HCT116 (cell line): ENCODE results near the gene MAML3. TPM values are rescaled to one million over a fixed set of nuclear protein-coding genes. Genes with fewer than 3 reads are reported as not detected.

Source experiments
- ATAC-seq: fragments of 200-7000 bp; cut with Tn5 transposase; 2 replicates; pipeline ENCODE4 v1.9.1; 2020; ENCODE audit warnings: mild to moderate bottlenecking, moderate library complexity
- BruUV-seq: library from RNA; stranded (reverse); fragments of 400-500 nt; replicated peaks from 2 replicates; lab custom pipeline; 2021; lab: Mats Ljungman, UMichigan
- CTCF ChIA-PET: fragments of 300-600 bp; sonication (Branson Sonifier 250); formaldehyde crosslinking; loops from one replicate; lab custom pipeline; 2021; ENCODE audit warnings: antibody characterized with exemption; lab: Charles Lee
- POLR2A ChIA-PET: fragments of 300-600, 350-600 bp; sonication (Branson Sonifier 250); formaldehyde crosslinking; loops from one replicate; lab custom pipeline; 2021; ENCODE audit warnings: antibody characterized with exemption; lab: Charles Lee
- RAD21 ChIA-PET, 2 experiments: fragments of 300-600 bp; sonication (Branson Sonifier 250); formaldehyde crosslinking; loops; one replicate each; lab custom pipeline; 2023; ENCODE audit warnings: low total read pairs in 2 of 2; ENCODE audit not compliant: uncharacterized antibody in 2 of 2, unreplicated experiment in 2 of 2, low non-redundant PET in 1 of 2; lab: Charles Lee
- DNase-seq: peaks from one replicate; pipeline ENCODE4 v3.0.0-alpha.2; 2010; ENCODE audit warnings: low read depth, low spot score
- H2AFZ ChIP-seq: fragments of 200-600 bp; shearing (Covaris generic), sonication (generic); 2 replicates; pipeline ENCODE4 v1.6.1; 2017; ENCODE audit warnings: low read depth, mixed run types, mixed read lengths, antibody characterized with exemption, low read length; ENCODE audit not compliant: poor library complexity, severe bottlenecking
- H3K27ac ChIP-seq: 2 replicates; pipeline ENCODE4 v1.5.1; 2012; ENCODE audit warnings: low read depth, low read length
- H3K27me3 ChIP-seq: fragments of 200-600 bp; sonication (generic); 2 replicates; pipeline ENCODE4 v1.6.1; 2016; ENCODE audit warnings: mixed run types, low read length, mixed read lengths; ENCODE audit not compliant: insufficient read depth
- H3K36me3 ChIP-seq, 2 experiments: fragments of 200-500 bp in 1 of 2; fragments of 200-600 bp in 1 of 2; sonication (Bioruptor generic) in 1 of 2; sonication (generic) in 1 of 2; 2 replicates each; pipeline versions ENCODE4 v1.5.1 to v1.6.1; 2014 to 2016; ENCODE audit warnings: low read length in 2 of 2, inconsistent platforms in 1 of 2, mixed read lengths in 1 of 2, mixed run types in 1 of 2; ENCODE audit not compliant: insufficient read depth in 2 of 2, control insufficient read depth in 1 of 2
- H3K4me1 ChIP-seq, 2 experiments: fragments of 200-600 bp in 1 of 2; sonication (generic) in 1 of 2; 2 replicates each; pipeline versions ENCODE4 v1.5.1 to v1.6.1; 2012 to 2017; ENCODE audit warnings: low read length in 2 of 2, inconsistent platforms in 1 of 2, mild to moderate bottlenecking in 1 of 2, mixed read lengths in 1 of 2, mixed run types in 1 of 2, moderate library complexity in 1 of 2; ENCODE audit not compliant: insufficient read depth in 2 of 2, control insufficient read depth in 1 of 2
- H3K4me2 ChIP-seq: fragments of 200-600 bp; sonication (generic); 2 replicates; pipeline ENCODE4 v1.6.1; 2017; ENCODE audit warnings: mixed run types, low read length, mixed read lengths
- H3K4me3 ChIP-seq, 2 experiments: fragments of 200-600 bp in 1 of 2; sonication (generic) in 1 of 2; replicated peaks in 1 of 2; 2 replicates each; pipeline ENCODE4 v1.5.1; 2011 to 2016; ENCODE audit warnings: low read length in 2 of 2, control low read depth in 1 of 2, low read depth in 1 of 2, mild to moderate bottlenecking in 1 of 2, mixed read lengths in 1 of 2, mixed run types in 1 of 2
- H3K79me2 ChIP-seq: fragments of 200-600 bp; sonication (generic); 2 replicates; pipeline ENCODE4 v1.6.1; 2017; ENCODE audit warnings: mild to moderate bottlenecking, mixed run types, low read length, moderate library complexity, mixed read lengths; ENCODE audit not compliant: insufficient read depth
- H3K9ac ChIP-seq: fragments of 200-600 bp; sonication (generic); 2 replicates; pipeline ENCODE4 v1.6.1; 2016; ENCODE audit warnings: low read length, mixed read lengths
- H3K9me2 ChIP-seq: fragments of 200-600 bp; sonication (generic), shearing (Covaris generic); 2 replicates; pipeline ENCODE4 v1.6.1; 2017; ENCODE audit warnings: mixed run types, mild to moderate bottlenecking, moderate library complexity; ENCODE audit not compliant: insufficient read depth
- H3K9me3 ChIP-seq, 2 experiments: fragments of 200-500 bp in 1 of 2; fragments of 200-600 bp in 1 of 2; sonication (Bioruptor generic) in 1 of 2; sonication (generic) in 1 of 2; 2 replicates each; pipeline ENCODE4 v1.6.1; 2014 to 2017; ENCODE audit warnings: low read length in 2 of 2, mixed read lengths in 2 of 2, inconsistent platforms in 1 of 2, low read depth in 1 of 2, mild to moderate bottlenecking in 1 of 2, mixed run types in 1 of 2, moderate library complexity in 1 of 2; ENCODE audit not compliant: control insufficient read depth in 1 of 2, insufficient read depth in 1 of 2
- H4K20me1 ChIP-seq: fragments of 200-600 bp; sonication (generic), shearing (Covaris generic); 2 replicates; pipeline ENCODE4 v1.6.1; 2017; ENCODE audit warnings: mixed run types, mild to moderate bottlenecking, moderate library complexity; ENCODE audit not compliant: insufficient read depth
- CBX3 ChIP-seq: IDR thresholded peaks from 2 replicates; pipeline ENCODE4 v1.6.1; 2012; ENCODE audit warnings: low read depth
- ELF1 ChIP-seq: IDR thresholded peaks from 2 replicates; pipeline ENCODE4 v1.6.1; 2012; ENCODE audit warnings: low read depth, borderline replicate concordance
- POLR2A ChIP-seq: IDR thresholded peaks from 2 replicates; pipeline ENCODE4 v1.7.0; 2011; ENCODE audit warnings: borderline replicate concordance; ENCODE audit not compliant: insufficient read depth, insufficient read length; ENCODE audit errors: extremely low read depth
- SIN3A ChIP-seq: IDR thresholded peaks from 2 replicates; pipeline ENCODE4 v1.6.1; 2012; ENCODE audit warnings: low read depth
- SP1 ChIP-seq: IDR thresholded peaks from 2 replicates; pipeline ENCODE4 v1.6.1; 2012; ENCODE audit warnings: low read depth
- intact Hi-C: fragments of 100-400 bp; cut with micrococcal nuclease; formaldehyde crosslinking; loops from 2 replicates; pipeline ENCODE4 v1.10.0; 2022
- total RNA-seq: library from RNA; stranded (reverse); gene quantifications from one replicate; pipeline ENCODE4 v1.2.1, GENCODE V29; 2021; ENCODE audit not compliant: unreplicated experiment
- TF ChIP-seq, protein P1 (sequence below): IDR thresholded peaks from 2 replicates; pipeline ENCODE4 v1.6.1; 2011; ENCODE audit warnings: mild to moderate bottlenecking, low read length, moderate library complexity; ENCODE audit not compliant: insufficient replicate concordance; ENCODE audit errors: extremely low read depth
- TF ChIP-seq, protein P2 (sequence below), 3 experiments: fragments of 200-600 bp in 1 of 3; sonication (generic) in 1 of 3; IDR thresholded peaks in 2 of 3; conservative IDR thresholded peaks in 1 of 3; 2 replicates each; pipeline ENCODE4 v1.5.1; 2012 to 2017; ENCODE audit warnings: low read depth in 2 of 3, low read length in 2 of 3, antibody characterized with exemption in 1 of 3, borderline replicate concordance in 1 of 3, control low read depth in 1 of 3, mild to moderate bottlenecking in 1 of 3, mixed read lengths in 1 of 3, mixed run types in 1 of 3, moderate library complexity in 1 of 3; ENCODE audit not compliant: insufficient read depth in 1 of 3

Gene MAML3
- total RNA-seq, 1 experiment from 2014 or later = 3.1 TPM

GRCh38 chr4:139685180-139685579 is 468.8 kb downstream of the MAML3 start:
- Histone ChIP-seq H3K27ac (no peak overlapping the region), H3K9me3 (no peaks in the 10 kb centered on the region), H3K79me2 (no peaks in the 10 kb centered on the region), H3K4me3 (no peak overlapping the region), H3K9me2 (no peaks in the 10 kb centered on the region), H4K20me1 (no peaks in the 10 kb centered on the region), H3K27me3 (no peaks in the 10 kb centered on the region), H3K9ac (no peak overlapping the region), H3K36me3 (no peaks in the 10 kb centered on the region), H2AFZ (no peak overlapping the region)
- no peak for DNase-seq
- POLR2A ChIA-PET = no interaction called here
- ATAC-seq = no peak
- TF ChIP-seq CBX3 (no peak), SP1 (no peak)
- TF ChIP-seq, protein P1, sequence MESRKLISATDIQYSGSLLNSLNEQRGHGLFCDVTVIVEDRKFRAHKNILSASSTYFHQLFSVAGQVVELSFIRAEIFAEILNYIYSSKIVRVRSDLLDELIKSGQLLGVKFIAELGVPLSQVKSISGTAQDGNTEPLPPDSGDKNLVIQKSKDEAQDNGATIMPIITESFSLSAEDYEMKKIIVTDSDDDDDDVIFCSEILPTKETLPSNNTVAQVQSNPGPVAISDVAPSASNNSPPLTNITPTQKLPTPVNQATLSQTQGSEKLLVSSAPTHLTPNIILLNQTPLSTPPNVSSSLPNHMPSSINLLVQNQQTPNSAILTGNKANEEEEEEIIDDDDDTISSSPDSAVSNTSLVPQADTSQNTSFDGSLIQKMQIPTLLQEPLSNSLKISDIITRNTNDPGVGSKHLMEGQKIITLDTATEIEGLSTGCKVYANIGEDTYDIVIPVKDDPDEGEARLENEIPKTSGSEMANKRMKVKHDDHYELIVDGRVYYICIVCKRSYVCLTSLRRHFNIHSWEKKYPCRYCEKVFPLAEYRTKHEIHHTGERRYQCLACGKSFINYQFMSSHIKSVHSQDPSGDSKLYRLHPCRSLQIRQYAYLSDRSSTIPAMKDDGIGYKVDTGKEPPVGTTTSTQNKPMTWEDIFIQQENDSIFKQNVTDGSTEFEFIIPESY = no peak
- TF ChIP-seq, all 23 proteins: peak for 0
- Histone ChIP-seq H3K4me1 (no peaks in the 10 kb centered on the region), H3K4me2 (no peak overlapping the region)
- RAD21 ChIA-PET = no interaction called here
- no TSS peak for BruUV-seq
- intact Hi-C loops = no loop called here
- CTCF ChIA-PET = no interaction called here

- DNase-seq = no peak
- H3K36me3 ChIP-seq = no peaks in the 10 kb centered on the region
- H3K9me2 ChIP-seq = no peaks in the 10 kb centered on the region
- H4K20me1 ChIP-seq = no peaks in the 10 kb centered on the region
- intact Hi-C loops = no loop called here
- no peaks in the 10 kb centered on the region for H3K79me2 ChIP-seq
- no peak for ATAC-seq
- no TSS peak for BruUV-seq
- H3K4me2 ChIP-seq = no peak overlapping the region
- H2AFZ ChIP-seq = no peak overlapping the region
- H3K9ac ChIP-seq = no peak overlapping the region
- no peak overlapping the region for H3K4me3 ChIP-seq
- H3K27me3 ChIP-seq = no peaks in the 10 kb centered on the region
- no peak overlapping the region for H3K27ac ChIP-seq
- TF ChIP-seq POLR2A (no peak), ELF1 (no peak), SIN3A (no peak)
- TF ChIP-seq, protein P2, sequence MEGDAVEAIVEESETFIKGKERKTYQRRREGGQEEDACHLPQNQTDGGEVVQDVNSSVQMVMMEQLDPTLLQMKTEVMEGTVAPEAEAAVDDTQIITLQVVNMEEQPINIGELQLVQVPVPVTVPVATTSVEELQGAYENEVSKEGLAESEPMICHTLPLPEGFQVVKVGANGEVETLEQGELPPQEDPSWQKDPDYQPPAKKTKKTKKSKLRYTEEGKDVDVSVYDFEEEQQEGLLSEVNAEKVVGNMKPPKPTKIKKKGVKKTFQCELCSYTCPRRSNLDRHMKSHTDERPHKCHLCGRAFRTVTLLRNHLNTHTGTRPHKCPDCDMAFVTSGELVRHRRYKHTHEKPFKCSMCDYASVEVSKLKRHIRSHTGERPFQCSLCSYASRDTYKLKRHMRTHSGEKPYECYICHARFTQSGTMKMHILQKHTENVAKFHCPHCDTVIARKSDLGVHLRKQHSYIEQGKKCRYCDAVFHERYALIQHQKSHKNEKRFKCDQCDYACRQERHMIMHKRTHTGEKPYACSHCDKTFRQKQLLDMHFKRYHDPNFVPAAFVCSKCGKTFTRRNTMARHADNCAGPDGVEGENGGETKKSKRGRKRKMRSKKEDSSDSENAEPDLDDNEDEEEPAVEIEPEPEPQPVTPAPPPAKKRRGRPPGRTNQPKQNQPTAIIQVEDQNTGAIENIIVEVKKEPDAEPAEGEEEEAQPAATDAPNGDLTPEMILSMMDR (IDR thresholded peaks at IDR 0.05 in 2 of 3, conservative IDR thresholded peaks at IDR 0.05 in 1 of 3; ENCODE audit: borderline replicate concordance in 1 of 3, insufficient read depth in 1 of 3, low read depth in 2 of 3, low read length in 2 of 3) = no peak
- ChIA-PET POLR2A (no interaction called here), CTCF (no interaction called here), RAD21 (no interaction called here)
- no peaks in the 10 kb centered on the region for H3K4me1 ChIP-seq
- H3K9me3 ChIP-seq = no peaks in the 10 kb centered on the region
Observed at GRCh38 chr4:139684351-139684750, 469.6 kb downstream of the MAML3 start.
